Liver (tissue), 3 donors: Measurements from ENCODE around the gene FZR1.

Source experiments
- FOXA2 ChIP-seq: IDR thresholded peaks from 2 replicates; pipeline ENCODE4 v1.6.1; 2016; ENCODE audit warnings: antibody characterized with exemption
- RAD21 ChIP-seq, 2 donors: IDR thresholded peaks; 2 replicates each; pipeline ENCODE4 v1.6.1; 2016; ENCODE audit warnings: antibody characterized with exemption in 2 of 2, mild to moderate bottlenecking in 2 of 2
- RXRA ChIP-seq, 2 donors: IDR thresholded peaks; 2 replicates each; pipeline ENCODE4 v1.6.1; 2017 to 2018; ENCODE audit warnings: antibody characterized with exemption in 2 of 2, mild to moderate bottlenecking in 1 of 2
- TAF1 ChIP-seq: conservative IDR thresholded peaks from 2 replicates; pipeline ENCODE4 v1.6.1; 2016; ENCODE audit warnings: antibody characterized with exemption, mild to moderate bottlenecking
- YY1 ChIP-seq: IDR thresholded peaks from 2 replicates; pipeline ENCODE4 v1.6.1; 2016; ENCODE audit warnings: antibody characterized with exemption, mild to moderate bottlenecking
- TF ChIP-seq, protein P1 (sequence below): fragments of 150-350 bp; IDR thresholded peaks from 2 replicates; pipeline ENCODE4 v1.5.1; 2017; ENCODE audit warnings: improper control_type of control experiment, low read depth, low read length; ENCODE audit not compliant: missing input control
- TF ChIP-seq, protein P2 (sequence below): IDR thresholded peaks from 2 replicates; pipeline ENCODE4 v1.6.1; 2016; ENCODE audit warnings: antibody characterized with exemption
- TF ChIP-seq, protein P3 (sequence below): IDR thresholded peaks from 2 replicates; pipeline ENCODE4 v1.6.1; 2016; ENCODE audit warnings: antibody characterized with exemption, mild to moderate bottlenecking
- donor health status: healthy.
- donor health status: healthy.

DNA sequence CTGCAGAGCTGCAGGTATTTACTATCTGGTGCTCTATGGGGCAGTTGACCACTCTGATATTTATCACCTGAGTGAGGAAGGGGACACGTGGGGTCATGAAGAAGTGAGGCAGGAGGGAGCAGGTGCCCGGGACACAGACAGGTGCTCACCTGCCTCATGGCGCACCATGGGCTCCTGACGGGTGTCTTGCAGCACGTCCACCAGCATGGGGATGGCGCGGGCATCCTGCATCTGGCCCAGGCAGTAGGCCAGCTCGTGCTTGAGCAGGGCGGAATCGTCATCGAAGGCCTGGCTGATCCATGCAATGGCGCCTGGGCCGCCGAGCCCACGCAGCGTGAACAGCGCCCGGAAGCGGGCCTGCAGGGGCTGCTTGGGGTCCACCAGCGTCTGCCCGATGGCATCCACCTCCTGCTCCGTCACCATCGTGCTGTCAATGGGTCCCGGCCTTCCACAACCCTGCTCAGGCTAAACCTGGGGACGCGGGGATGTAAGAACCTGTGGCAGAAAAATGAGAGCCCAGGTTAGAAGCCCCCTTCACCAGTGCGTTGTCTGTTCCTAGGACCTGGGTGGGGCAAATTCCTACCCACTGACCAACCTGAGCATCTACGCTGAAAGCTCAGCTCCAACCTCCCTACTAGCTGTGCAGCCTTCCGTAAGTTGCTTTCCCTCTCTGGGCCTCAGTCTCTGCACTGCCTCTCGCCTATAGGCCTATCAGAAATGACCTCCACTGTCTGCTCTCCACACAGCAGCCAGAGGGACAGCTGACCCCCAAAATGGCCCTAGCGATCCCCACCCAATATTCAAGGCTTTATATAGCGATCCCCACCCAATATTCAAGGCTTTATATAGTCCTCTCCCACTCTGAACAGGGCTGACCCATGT is 9.5 kb upstream of the FZR1 start:
- TF ChIP-seq, protein P1, sequence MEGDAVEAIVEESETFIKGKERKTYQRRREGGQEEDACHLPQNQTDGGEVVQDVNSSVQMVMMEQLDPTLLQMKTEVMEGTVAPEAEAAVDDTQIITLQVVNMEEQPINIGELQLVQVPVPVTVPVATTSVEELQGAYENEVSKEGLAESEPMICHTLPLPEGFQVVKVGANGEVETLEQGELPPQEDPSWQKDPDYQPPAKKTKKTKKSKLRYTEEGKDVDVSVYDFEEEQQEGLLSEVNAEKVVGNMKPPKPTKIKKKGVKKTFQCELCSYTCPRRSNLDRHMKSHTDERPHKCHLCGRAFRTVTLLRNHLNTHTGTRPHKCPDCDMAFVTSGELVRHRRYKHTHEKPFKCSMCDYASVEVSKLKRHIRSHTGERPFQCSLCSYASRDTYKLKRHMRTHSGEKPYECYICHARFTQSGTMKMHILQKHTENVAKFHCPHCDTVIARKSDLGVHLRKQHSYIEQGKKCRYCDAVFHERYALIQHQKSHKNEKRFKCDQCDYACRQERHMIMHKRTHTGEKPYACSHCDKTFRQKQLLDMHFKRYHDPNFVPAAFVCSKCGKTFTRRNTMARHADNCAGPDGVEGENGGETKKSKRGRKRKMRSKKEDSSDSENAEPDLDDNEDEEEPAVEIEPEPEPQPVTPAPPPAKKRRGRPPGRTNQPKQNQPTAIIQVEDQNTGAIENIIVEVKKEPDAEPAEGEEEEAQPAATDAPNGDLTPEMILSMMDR: no peak
- TF ChIP-seq, protein P2, sequence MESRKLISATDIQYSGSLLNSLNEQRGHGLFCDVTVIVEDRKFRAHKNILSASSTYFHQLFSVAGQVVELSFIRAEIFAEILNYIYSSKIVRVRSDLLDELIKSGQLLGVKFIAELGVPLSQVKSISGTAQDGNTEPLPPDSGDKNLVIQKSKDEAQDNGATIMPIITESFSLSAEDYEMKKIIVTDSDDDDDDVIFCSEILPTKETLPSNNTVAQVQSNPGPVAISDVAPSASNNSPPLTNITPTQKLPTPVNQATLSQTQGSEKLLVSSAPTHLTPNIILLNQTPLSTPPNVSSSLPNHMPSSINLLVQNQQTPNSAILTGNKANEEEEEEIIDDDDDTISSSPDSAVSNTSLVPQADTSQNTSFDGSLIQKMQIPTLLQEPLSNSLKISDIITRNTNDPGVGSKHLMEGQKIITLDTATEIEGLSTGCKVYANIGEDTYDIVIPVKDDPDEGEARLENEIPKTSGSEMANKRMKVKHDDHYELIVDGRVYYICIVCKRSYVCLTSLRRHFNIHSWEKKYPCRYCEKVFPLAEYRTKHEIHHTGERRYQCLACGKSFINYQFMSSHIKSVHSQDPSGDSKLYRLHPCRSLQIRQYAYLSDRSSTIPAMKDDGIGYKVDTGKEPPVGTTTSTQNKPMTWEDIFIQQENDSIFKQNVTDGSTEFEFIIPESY: no peak
- no peak for TF ChIP-seq RXRA (IDR thresholded peaks at IDR 0.05)
- no peak for TF ChIP-seq FOXA2
- no peak for TF ChIP-seq YY1
- TF ChIP-seq RAD21 (IDR thresholded peaks at IDR 0.05): no peak
- no peak for TF ChIP-seq TAF1
- TF ChIP-seq, protein P3, sequence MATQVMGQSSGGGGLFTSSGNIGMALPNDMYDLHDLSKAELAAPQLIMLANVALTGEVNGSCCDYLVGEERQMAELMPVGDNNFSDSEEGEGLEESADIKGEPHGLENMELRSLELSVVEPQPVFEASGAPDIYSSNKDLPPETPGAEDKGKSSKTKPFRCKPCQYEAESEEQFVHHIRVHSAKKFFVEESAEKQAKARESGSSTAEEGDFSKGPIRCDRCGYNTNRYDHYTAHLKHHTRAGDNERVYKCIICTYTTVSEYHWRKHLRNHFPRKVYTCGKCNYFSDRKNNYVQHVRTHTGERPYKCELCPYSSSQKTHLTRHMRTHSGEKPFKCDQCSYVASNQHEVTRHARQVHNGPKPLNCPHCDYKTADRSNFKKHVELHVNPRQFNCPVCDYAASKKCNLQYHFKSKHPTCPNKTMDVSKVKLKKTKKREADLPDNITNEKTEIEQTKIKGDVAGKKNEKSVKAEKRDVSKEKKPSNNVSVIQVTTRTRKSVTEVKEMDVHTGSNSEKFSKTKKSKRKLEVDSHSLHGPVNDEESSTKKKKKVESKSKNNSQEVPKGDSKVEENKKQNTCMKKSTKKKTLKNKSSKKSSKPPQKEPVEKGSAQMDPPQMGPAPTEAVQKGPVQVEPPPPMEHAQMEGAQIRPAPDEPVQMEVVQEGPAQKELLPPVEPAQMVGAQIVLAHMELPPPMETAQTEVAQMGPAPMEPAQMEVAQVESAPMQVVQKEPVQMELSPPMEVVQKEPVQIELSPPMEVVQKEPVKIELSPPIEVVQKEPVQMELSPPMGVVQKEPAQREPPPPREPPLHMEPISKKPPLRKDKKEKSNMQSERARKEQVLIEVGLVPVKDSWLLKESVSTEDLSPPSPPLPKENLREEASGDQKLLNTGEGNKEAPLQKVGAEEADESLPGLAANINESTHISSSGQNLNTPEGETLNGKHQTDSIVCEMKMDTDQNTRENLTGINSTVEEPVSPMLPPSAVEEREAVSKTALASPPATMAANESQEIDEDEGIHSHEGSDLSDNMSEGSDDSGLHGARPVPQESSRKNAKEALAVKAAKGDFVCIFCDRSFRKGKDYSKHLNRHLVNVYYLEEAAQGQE: no peak
